Eye (tissue), 1 donor: ENCODE measurements around the gene ARID1B.

Experiments used
- DNase-seq: peaks from one replicate; pipeline ENCODE4 v3.0.0-alpha.2; 2015

ARID1B gene

GRCh38 chr6:156854466-156855161 lies 77.4 kb downstream of the ARID1B start:
- DNase-seq, result no peak

GRCh38 chr6:156857573-156857972 lies 80.4 kb downstream of the ARID1B start:
- DNase-seq, result no peak

GRCh38 chr6:156859686-156860085 lies 82.5 kb downstream of the ARID1B start:
- DNase-seq, result no peak

GRCh38 chr6:156862711-156863110 lies 85.5 kb downstream of the ARID1B start:
- DNase-seq, result no peak

- no peak for DNase-seq
Observed at GRCh38 chr6:156863504-156863903, 86.3 kb downstream of the ARID1B start.

- DNase-seq, result no peak
Observed at GRCh38 chr6:156864557-156864956, 87.4 kb downstream of the ARID1B start.

- no peak for DNase-seq
Observed at GRCh38 chr6:156865019-156865629, 87.9 kb downstream of the ARID1B start.

GRCh38 chr6:156866220-156867015 lies 89.2 kb downstream of the ARID1B start:
- DNase-seq, result no peak

GRCh38 chr6:156867121-156867520 lies 89.9 kb downstream of the ARID1B start:
- no peak for DNase-seq

GRCh38 chr6:156868385-156868784 lies 91.2 kb downstream of the ARID1B start:
- DNase-seq, result no peak

- DNase-seq, result no peak
Observed at GRCh38 chr6:156869980-156870398, 92.8 kb downstream of the ARID1B start.

GRCh38 chr6:156870924-156871539 lies 93.9 kb downstream of the ARID1B start:
- DNase-seq, result no peak

GRCh38 chr6:156872903-156873302 lies 95.7 kb downstream of the ARID1B start:
- no peak for DNase-seq

GRCh38 chr6:156873654-156874380 lies 96.6 kb downstream of the ARID1B start:
- DNase-seq, result no peak

- no peak for DNase-seq
Observed at GRCh38 chr6:156875062-156875461, 97.9 kb downstream of the ARID1B start.

GRCh38 chr6:156876302-156876701 lies 99.1 kb downstream of the ARID1B start:
- DNase-seq, result no peak

GRCh38 chr6:156877126-156877863 lies 100.1 kb downstream of the ARID1B start:
- DNase-seq, result no peak

GRCh38 chr6:156878681-156879080 lies 101.5 kb downstream of the ARID1B start:
- DNase-seq, result no peak

GRCh38 chr6:156879186-156879585 lies 102.0 kb downstream of the ARID1B start:
- no peak for DNase-seq

- no peak for DNase-seq
Observed at GRCh38 chr6:156879591-156879990, 102.4 kb downstream of the ARID1B start.

GRCh38 chr6:156880913-156881312 lies 103.7 kb downstream of the ARID1B start:
- no peak for DNase-seq
